ENCODE results near the gene MATN4.

MATN4 gene

DNA sequence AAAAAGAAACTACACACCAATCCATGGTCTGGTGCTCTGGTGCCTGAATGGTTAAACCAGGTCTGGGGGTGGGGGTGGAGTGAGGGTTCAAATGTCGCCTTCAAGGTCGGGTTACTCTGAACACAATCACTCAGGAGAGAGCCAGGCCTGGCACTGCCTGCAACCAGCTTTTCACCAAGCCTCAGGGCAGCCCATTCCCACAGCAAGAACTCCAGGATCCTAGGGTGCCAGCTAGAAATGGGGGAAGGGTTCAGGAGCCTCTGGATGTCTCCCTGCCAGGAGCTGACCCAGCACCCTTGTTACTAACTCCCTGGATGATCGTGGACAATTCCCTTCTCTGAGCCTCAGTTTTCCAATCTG is 33.5 kb upstream of the MATN4 start:
- no peak for DNase-seq (ENCODE audit: low read depth, low spot score)

DNA sequence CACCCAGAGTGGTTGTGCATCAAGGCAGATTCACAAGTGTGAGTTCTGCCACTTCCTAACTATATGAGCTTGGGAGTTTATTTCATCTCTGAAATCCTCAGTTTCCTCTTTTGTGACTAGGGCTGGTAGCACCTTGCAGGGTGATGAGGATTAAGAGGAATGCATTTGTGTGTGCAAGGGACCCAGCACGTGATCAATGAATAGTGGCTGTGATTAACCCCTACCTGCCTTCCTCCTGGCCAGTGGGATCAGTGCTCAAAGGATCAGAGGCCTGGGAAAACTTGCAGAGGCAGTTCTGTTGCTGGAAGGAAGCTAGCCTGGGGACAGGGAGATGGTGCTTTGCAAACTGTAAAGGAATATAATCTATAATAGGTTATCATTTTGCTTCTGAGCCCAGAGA is 32.9 kb upstream of the MATN4 start:
- peak; percentile 67 for DNase-seq (ENCODE audit: low read depth, low spot score)

DNA sequence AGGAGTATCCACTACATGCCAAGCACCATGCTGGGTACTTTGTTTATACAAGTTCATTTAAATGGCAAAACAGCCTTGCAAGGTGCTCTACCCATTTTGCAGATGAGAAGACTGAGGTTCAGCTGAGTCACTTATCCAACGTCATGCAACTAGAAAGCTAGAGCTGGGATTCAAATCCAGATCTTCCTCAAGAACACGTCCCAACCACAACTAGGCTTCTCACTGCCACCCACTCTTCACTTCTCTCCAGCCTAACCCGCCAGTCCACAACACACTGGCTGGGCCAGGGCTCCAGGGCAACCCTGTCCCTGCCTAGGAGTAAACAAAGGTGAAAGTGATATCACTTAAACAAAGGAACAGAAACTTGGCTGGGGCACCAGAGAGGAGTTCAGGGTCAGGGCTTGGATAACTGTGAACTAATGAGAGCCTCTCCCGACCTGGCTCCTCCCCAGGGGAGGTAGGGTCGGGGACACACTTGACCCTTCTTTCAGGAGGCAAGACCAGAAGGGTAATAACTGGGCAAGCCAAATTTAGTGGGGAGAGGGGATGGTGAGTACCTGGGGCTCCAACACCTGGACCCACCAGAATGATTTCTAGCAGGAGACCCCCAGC is 32.2 kb upstream of the MATN4 start:
- peak; percentile 56 for DNase-seq (ENCODE audit: low read depth, low spot score)

DNA sequence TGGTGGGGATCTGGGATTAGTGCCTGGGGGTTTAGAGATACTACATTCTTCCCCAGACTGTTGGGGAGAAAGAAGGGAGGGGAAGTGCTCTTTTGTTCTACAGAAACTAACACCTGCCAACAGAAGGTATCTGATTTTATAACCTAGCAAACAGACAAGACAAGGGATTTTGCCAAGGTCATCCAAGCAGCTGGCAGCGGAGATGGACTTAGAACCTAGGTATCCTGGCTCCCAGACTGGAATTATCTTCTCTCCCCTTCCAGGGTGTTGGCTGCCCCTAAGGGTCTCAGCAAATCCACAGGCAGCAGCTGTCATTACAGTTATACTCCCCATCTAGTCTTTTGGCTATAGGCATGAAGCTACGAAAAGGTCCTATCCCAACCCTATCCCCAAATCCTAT is 31.7 kb upstream of the MATN4 start:
- DNase-seq (ENCODE audit: low read depth, low spot score), result no peak

DNA sequence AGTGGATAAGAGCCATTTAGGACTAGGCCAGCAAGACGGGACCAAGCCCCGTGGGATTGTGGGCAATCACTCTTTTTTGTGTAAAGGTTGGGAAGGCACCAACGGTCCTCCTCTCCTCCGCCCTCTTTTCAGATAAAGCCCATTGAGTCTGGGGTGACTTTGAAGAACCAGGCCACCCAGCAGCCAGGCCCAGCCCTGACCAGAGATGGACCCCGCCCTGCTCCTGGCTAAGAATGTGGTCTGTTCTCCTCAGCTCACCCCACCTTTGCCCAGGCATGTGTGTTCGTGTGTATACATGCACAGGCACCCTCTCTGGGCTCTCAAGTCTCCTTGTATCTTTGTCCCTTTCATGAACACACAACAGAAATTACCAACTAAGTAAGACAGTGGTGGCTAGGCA is 31.0 kb upstream of the MATN4 start:
- no peak for DNase-seq (ENCODE audit: low read depth, low spot score)

DNA sequence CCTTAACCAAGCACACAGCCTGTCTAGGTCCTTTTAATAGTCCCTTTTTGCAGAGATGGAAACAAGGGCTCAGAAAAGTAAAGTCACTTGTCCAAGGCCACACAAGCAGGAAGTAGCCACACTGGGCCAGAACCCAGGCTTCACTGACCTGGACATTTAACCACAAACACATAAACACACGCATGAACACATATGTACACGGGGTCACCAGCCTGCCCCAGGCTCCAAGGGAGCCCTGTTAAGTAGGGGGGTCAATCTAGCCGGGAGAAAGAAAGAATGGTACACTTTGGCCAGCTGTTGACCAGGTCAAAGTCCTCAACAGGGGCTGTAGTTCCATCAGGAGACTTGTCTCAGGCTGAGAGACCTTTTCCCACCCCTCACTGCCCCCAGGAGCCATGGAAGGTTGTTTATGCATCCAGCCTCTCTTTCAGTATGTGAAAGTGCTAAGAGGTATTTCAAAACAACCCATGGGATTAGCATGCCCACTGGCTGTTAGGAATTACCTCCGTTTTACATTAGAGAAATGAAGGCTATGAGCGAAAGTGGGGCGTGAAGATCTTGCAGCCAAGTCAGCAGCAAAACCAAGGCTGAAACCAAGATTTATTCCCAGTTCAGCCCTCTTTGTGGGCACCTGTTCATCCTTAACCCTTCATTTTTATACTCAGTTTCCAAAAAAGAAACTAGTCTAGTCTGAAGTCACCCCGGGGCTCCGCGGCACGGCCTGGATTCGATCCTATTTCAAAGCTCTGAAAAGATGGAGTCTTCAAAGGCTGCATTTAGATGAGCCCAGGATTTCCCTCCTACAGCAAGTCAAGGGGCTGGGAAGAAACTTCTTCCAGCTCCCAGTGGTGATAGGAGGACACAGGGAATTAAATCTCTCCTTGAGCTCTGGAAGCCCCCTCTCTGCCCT is 30.3 kb upstream of the MATN4 start:
- no peak for DNase-seq (ENCODE audit: low read depth, low spot score)

DNA sequence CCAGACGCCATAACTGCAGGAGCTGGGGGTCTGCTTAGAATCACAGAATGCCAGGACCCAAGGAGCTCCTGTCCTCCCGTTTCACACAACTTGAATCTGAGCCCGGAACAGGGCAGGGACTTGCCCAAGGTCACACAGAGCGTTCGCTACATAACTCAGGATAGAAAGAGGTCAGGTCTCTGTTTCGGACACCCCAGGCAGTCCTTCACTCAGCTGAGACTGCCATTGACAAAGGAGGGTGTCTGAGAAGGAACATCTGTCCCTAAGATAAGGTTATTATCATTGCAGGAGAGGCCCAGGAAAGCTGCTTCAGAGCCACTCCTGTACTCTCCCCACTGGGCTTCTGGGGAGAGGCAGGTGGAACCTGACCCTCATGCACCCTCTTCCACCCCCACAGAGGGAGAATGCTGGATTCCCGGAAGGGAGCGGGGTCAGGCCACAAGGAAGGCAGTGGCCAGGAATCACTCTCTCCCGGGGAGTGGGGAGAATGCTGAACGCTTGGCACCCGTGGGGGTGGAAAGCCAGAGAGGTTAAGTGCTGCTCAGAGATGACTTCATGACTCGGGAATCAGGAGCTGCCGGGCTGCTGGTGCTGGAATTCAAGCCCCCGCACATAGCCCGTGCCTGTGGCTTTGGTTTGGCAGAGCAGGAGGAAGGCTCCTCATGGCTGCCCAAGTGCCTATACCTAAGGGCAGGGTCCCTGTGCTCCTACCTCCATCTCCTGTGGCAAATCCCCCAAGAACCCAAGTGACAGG is 29.4 kb upstream of the MATN4 start:
- peak; percentile 69 for DNase-seq (ENCODE audit: low read depth, low spot score)

DNA sequence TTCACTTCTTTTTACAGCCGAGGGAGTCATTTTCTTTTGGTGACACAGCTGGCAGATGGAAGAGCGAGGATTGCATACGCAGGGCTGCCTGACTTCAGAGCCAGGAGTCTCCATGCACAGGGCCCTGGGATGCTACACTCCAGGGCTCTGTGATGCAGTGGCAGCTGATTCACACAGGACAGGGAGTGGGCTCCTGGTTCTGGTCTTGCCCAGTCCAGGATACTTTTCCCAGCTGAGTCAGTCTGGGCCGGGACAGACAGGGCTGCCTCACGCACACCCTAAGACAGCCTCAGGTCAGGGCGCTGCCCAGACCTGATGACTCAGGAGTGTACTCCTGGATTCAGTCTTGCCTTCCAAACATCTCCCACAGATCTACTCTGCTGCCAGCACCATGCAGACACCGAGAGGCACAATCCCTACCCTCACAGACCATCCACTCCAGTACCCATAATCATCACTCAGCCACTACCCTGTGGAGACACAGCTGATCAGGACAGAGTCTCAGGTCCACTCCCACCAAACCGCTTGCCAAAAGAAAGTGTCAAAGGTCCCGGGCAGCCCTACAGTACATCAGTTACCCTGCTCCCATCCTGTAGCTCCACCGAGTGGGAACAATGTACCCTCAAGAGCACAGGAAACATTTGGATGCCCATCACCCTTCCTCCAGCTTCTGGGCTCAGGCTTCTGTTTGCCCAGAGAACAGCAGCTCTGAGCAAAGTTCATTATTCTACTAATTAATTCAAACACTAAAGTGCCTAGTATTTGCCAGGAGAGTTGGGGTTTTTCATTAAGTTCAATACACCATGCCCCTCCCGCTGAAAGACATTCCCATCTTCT is 28.6 kb upstream of the MATN4 start:
- DNase-seq (ENCODE audit: low read depth, low spot score), result peak; percentile 71

DNA sequence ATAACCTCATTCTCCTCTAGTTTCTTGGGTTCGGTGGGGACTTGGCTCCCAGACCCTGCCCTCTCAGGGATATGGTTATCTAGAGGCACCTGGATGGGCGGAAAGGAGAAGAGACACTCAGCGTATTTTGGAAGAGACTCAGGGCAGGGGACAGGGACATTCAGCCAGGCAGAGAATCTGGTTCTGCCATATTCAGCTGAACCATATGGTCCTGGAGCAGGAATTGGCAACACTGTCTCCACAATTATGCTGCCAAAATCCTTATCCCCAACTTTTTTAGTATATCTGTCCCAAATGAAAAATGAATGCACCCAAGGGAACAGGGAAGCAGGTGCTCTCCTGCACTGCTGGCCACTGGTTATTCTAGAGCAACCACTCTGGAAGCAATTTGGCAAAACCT is 22.4 kb upstream of the MATN4 start:
- DNase-seq (ENCODE audit: low read depth, low spot score), result no peak

DNA sequence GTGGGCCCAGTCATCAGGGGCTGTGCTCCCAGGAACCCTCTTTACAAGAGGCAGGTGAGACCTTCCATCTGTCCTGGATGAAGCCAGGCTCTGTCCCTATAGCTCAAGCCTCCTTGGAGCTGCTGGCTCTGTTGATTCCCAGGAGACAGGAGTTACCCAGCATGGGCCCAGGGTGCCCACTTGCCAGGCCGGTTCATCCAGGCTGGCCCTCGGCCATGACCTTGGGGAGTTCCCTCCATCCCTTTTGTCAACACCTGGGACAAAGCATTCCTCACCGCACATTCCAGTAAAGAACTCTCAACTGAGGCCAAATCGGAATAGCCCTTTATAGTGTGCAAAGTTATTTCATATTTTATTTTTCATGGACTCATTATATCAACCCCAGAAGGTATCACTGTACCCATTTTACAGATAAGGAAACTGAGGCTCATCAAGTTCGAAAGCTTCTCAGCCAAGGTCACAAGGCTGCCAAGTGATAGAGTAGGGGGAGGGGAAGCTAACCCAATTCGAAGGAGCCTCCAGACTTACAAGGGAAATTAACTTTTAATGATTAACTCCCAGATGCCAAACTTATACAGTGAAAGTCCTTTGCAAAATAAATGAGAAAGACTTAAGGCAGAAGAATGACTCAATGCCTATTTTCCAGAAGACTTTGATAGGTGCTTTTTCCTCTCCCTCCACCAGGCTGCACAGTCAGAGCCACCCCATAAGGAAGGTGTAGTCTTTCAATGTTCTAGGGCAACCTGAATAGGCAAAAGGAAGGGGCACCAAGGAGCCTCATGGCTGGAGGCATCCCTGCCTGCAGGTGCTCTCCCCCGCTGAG is 21.6 kb upstream of the MATN4 start:
- DNase-seq (ENCODE audit: low read depth, low spot score), result no peak

DNA sequence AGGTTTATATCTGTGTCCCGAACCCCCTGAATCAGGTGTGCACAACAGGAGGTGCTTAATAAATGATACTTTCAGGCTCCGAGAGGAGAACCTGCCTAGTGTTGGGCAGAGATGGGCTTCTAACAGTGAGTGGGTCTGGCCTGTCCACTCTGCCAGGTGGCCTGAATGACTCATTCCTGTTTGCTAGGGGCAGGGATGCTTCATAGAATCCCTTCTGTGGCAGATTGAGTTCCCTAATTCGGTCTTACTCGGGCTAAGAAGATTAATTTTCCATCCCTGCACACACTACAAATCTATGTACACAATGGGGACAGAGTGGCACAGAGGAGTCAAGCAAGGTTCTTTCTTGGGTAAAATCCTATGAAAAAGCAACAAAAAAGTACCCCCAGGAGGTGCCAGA is 20.4 kb upstream of the MATN4 start:
- DNase-seq (ENCODE audit: low read depth, low spot score), result no peak

DNA sequence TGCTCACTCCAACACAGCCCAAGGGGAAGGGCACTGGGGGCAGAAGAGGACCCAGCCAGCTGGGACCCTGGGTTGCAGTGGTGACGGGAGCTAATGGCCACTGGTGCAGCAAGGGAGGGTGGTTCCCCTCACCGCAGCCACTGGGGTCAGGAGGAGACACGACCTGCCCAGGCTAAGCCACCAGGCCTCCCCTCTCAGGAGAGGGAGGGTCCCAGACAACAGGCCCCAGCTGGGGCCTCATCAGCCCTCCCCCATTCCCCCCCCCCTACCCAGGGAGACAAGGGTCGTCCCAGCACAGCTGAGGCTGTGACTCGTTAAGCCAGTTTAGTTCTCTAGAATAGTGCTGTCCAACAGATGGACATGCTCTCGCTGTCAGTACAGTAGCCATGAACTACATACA is 17.3 kb upstream of the MATN4 start:
- no peak for DNase-seq (ENCODE audit: low read depth, low spot score)

DNA sequence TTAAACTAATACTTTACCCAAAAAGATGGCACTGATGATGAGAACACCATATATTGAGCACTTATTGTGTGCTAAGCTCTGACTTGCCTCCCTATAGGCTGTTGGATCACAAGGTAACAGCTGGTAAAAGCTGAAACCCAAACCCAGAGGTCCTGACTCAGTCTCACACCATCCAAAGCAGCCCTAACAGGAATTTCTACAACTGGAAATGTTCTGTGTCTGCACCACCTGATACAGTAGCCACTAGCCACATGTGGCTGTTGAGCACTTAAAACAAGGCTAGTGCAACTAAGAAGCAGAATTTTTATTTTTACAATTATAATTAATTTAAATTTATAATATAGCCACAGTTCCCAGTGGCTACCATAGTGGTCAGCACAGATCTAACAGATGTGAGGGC is 15.6 kb upstream of the MATN4 start:
- no peak for DNase-seq (ENCODE audit: low read depth, low spot score)

DNA sequence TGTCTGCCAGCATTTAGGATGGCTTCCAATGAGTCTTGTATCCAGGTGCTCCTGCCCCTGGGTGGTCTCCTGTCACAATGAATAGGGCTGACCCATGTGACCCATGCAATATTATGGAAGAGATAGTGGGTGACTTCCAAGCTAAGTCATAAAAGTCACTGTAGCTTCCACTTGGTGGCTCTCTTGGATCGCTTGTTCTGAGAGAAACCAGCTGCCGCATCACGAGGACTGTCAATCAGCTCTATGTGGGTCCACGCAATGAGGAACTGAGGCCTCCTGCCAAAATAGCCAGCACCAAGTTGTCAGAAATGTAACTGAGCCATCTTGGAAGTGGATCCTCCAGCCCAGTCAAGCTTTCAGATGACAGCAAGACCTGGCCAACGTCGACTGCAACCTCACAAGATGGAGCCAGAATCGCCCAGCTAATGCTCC is 14.9 kb upstream of the MATN4 start:
- peak; percentile 51 for DNase-seq (ENCODE audit: low read depth, low spot score)

DNA sequence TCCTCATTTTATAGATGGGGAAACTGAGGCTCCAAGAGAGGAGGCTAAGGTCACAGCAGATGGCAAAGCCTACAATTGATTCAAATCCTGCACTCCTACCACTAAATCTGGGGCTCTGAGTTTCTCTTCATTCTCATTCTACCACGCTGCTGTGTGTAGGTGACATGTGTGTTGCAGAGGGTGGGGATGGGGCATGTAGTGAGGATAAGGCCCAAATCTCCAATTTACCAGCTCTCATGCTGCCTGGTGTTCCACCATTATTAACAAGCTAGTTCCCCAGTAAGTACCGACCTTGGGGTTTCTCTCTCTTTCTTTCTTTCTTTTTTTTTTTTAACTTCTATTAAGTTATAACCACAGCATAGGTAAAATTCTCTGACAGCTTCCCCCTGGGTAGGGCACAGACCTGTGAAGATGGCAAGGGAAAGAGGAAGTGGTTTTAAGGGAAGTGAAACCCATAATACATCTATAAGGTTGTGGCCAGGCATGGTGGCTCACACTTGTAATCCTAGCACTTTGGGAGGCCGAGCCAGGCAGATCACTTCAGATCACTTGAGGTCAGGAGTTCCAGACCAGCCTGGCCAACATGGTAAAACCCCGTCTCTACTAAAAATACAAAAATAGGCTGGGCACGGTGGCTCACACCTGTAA is 13.0 kb upstream of the MATN4 start:
- no peak for DNase-seq (ENCODE audit: low read depth, low spot score)

DNA sequence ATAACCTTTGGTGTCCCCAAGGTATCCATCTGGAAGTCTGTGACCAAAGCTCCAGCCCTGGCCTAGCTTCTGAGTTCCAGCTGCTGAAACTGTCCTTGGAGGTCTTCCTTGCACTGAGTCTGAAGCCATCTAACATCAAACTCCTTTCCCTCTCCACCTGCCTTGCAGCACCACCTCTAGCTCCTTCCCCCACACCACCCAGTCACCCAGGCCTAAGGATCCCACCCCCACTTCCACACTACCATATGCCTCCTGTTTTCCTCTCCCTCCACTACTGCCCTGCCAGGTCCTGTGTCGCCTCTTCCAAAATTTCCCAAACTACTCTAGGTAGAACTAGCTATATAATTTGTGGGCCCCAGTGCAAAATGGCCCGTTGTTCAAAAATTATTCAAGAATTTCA is 10.8 kb upstream of the MATN4 start:
- DNase-seq (ENCODE audit: low read depth, low spot score), result no peak

DNA sequence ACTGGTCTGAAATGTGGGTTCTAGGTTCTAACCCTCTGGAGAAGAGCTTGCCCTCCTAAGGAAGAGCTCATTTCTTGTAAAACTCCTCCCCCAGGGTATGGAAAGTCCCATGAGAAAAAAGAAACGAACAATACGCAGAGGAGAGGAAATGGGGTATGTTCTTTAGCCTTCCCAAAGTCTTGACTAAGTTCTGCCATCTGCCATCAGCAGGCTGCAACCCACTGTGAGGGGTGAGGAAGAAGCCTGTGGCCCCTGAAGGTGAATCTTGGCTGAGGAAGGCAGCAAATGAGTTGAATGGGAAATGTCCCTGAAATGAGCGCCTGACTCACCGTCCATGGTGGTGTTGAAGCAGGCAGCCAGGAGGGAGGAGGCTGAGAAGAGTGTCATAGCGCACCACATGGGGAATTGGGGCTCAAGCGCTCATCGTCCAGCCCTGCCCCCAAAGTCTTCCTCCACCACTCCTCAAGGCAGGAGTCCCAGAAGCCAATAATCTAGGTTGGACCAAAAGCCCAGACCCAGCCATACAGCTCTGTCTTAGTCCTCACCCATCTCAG is 10.4 kb upstream of the MATN4 start:
- no peak for DNase-seq (ENCODE audit: low read depth, low spot score)

DNA sequence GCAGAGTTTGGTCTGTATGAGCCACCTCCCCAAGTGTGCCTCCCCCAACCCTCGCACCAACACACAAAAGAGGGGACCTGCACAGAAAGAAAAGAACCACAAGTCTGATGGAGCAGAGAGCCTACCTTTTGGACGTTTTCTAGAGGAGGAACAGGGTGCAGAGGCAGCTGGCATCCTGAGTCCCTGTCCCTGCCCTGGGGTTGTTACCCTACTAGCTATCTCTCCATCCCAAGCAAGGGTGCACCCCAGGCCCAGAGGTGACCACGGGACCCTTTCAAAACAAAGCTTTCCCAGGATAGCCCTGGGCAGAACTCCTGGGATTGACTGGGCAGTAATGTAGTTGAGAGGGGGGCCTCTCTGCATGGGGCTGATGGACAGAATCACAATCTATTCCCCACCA is 9.7 kb upstream of the MATN4 start:
- no peak for DNase-seq (ENCODE audit: low read depth, low spot score)

DNA sequence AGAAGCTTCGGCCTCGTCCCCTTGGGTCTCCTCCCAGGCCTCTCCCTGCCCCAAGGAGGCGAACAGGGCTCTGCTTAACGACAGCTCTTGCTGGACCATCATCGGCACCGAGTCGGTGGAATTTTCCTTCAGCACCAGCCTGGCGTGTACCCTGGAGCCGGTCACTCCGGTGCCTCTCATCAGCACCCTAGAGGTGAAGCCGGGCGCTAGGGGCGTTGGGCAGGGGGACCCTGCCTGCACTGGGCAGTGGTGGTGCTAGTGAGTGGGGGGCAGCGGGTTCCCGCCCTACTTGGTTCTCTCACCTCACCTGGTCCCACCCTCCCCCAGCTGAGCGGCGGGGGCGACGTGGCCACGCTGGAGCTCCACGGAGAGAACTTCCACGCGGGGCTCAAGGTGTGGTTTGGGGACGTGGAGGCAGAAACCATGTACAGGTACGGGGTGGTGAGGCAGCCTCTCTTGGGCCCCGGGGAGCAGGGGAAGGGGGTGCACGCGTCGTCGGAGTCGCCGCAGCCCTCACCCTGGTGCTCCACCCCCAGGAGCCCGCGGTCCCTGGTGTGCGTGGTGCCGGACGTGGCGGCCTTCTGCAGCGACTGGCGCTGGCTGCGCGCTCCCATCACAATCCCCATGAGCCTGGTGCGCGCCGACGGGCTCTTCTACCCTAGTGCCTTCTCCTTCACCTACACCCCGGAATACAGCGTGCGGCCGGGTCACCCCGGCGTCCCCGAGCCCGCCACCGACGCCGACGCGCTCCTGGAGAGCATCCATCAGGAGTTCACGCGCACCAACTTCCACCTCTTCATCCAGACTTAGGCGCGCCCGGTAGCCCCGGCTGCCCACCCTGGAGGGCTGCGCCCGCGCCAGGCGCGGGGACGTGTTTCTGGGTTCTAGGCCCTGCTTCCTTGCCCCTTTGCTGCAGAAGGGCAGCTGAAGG is 8.3 kb upstream of the MATN4 start:
- DNase-seq (ENCODE audit: low read depth, low spot score), result no peak

Measured in ELF-1 (cell line).